ENCODE data around the gene HIP1R.
A peak's percentile ranks its signal among the peaks of the same experiment; 100 is the strongest.

HIP1R gene

GRCh38 chr12:122848471-122849351 is 13.5 kb downstream of the HIP1R start:
- no peak for DNase-seq

DNA sequence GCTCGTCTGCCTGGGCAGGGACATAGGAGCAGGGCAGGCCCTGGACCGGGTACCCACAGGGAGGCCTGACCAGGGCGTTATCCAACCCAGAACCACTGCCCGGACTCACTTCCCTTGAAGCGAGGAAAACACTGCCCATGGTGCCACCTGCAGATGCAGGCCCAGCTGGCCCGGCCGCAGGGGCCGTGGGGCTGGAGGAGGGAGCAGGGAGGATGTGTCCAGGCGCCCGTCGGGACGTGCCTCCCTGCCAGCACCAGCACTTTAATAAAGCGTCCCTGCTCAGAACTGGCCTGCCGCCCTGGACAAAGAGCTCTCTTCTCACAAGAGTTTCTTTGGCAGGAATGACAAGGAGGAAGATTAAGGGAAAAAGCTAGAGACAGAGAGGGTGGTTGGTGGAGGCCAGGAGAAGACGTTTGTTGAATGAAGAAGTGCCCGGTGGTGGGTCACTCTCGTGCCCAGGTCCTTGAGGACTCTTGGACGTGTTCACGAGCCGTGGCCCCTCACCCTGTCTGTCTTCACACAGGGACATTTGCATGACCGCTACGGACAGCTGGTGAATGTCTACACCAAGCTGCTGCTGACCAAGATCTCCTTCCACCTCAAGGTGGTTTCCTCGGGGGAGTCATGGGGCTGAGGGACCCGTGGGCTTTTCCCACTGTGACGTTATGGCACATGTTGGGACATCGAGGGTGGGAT is 14.2 kb downstream of the HIP1R start:
- no peak for DNase-seq

DNA sequence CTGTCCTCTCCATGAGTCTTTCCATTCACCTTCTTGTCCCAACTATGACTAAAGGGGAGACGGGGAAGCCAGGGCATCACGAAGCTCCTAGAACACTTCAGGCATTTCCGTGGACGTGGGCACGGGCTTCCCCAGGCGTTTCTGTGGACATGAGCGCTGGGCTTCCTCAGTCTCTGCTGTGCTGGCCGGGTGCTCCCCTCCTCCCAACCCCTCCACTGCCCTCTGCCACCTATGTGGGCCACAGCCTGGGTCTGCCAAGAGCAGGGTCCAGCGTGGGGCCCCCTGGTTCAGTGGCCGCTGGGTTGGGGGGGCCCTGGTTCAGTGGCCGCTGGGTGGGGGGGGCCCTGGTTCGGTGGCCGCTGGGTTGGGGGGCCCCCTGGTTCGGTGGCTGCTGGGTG is 14.8 kb downstream of the HIP1R start:
- DNase-seq: no peak

DNA sequence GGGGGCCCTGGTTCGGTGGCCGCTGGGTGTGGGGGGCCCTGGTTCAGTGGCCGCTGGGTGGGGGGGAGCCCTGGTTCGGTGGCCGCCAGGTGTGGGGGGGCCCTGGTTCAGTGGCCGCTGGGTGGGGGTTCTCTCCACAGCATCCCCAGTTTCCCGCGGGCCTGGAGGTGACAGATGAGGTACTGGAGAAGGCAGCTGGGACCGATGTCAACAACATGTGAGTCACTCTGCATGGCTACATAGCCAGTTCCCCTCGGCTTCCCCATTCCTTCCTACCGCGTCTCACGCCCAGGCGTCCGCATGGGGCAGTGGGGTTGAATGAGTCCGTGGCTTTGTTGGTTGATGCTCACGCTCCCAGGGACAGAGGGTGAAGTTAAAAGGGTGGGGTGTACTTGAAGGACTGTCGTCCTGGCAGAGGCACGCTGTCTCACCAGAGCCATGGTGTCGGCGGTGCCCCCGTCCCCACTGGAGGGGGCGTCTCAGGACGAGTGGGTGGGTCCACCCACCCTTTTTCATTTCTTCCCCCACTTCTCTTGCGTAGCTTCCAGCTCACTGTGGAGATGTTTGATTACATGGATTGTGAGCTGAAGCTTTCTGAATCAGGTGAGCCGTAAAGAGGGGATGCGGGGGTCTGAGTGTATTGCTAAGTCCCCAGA is 15.6 kb downstream of the HIP1R start:
- DNase-seq: no peak

- DNase-seq: no peak
Measured at GRCh38 chr12:122851820-122852219, 16.6 kb downstream of the HIP1R start.

GRCh38 chr12:122852336-122853275 is 17.3 kb downstream of the HIP1R start:
- no peak for DNase-seq

DNA sequence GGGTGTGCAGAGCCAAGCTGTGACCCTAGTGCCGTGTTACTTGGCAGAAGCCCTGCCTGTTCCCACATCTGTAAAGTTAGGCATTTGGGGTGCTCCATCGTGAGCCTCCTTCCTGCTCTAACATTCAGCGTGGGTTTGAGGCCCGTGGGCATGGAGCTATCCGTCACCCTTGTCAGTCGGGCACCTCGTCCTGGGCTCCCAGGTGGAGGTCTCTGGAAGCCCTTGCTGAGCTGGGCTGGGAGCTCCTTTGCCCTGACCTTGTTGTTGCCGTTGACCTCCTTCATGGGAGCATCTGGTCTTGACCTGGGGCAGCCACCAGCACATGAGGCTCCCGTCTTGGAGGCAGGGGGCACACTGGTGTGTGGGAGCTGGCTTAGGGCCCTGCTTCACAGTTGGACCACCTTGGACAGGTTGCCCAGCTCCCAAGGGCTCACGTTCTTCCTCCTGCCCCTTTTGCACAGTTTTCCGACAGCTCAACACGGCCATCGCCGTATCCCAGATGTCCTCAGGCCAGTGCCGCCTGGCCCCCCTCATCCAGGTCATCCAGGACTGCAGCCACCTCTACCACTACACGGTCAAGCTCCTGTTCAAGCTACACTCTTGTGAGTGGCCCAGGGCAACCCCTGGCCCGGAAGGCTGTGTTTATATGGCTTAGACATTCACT is 18.5 kb downstream of the HIP1R start:
- DNase-seq: no peak

- no peak for DNase-seq
Measured at GRCh38 chr12:122854554-122854953, 19.3 kb downstream of the HIP1R start.

DNA sequence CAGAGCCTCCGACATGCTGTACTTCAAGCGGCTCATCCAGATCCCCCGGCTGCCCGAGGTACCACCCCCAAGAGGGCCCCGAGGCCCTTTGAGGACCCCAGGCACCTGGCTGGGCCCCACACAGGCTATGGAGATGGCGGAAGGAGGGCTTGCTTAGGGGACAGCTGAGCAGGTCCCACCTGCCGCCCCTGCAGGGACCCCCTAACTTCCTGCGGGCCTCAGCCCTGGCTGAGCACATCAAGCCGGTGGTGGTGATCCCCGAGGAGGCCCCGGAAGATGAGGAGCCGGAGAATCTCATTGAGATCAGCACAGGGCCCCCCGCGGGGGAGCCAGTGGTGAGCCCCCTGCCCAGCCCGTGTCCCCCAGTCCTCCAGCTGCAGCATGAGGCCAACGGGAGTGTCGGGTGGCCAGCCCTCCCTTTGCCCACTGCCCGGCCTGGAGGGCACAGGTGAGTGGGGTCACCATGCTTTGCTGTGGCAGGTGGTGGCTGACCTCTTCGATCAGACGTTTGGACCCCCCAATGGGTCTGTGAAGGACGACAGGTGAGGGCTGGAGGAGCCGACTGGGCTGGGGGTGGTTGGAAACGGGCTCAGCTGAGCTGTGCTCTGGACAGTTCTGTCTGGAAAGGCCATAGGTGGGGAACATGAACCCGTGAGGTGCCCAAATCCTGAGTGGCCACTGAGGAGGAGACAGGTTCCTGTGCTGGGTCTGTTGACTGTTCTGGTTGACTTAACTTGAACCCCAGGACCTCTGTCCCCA is 20.0 kb downstream of the HIP1R start:
- DNase-seq: no peak

GRCh38 chr12:122855928-122856831 is 20.9 kb downstream of the HIP1R start:
- no peak for DNase-seq

DNA sequence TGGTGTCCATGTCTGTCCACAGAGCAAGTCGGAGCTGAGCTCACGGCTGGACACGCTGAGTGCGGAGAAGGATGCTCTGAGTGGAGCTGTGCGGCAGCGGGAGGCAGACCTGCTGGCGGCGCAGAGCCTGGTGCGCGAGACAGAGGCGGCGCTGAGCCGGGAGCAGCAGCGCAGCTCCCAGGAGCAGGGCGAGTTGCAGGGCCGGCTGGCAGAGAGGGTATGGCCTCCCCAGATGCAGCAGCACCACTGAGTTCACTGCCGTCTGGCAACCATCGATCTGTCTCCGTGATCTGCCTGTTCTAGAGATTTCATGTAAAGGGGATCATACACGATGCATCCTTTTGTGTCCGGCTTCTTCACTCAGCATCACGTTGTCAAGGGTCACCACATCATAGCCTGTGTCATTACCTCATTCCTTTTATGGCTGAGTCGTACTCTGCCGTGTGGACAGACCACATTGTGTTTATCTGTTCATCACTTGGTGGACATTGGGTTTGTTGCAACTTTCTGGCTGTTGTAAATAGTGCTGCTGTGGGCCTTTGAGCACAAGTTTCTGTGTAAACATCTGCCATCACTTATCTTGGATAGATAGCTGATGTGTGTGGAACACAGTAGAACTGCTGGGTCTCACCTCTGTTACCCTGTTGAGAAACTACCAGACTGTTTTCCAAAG is 21.9 kb downstream of the HIP1R start:
- DNase-seq: peak; percentile 16

GRCh38 chr12:122858171-122858570 is 22.9 kb downstream of the HIP1R start:
- no peak for DNase-seq

DNA sequence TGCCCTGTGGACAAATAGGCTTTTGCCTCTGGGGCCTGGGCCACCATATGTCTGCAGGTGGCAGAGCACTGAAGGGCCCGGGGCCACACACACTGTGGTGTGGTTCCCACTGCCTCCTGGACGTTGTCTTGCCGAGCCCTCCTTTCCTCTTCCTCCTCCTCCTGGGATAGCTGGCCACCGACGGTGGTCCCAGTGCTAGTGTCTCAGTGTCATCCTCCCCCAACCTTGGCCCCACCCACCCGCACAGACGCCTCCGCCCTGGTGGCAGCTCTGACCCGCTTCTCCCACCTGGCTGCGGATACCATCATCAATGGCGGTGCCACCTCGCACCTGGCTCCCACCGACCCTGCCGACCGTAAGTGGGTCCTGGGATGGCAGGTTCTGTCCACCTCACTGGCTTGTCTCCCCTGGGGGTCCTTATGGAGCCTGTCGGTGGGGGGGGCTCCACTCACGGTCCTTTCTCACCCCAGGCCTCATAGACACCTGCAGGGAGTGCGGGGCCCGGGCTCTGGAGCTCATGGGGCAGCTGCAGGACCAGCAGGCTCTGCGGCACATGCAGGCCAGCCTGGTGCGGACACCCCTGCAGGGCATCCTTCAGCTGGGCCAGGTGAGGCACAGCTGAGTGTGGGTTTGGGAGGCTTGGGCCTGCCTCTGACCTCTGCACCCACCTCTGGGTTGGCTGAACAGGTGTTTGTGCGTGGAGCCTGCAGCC is 23.5 kb downstream of the HIP1R start:
- no peak for DNase-seq

DNA sequence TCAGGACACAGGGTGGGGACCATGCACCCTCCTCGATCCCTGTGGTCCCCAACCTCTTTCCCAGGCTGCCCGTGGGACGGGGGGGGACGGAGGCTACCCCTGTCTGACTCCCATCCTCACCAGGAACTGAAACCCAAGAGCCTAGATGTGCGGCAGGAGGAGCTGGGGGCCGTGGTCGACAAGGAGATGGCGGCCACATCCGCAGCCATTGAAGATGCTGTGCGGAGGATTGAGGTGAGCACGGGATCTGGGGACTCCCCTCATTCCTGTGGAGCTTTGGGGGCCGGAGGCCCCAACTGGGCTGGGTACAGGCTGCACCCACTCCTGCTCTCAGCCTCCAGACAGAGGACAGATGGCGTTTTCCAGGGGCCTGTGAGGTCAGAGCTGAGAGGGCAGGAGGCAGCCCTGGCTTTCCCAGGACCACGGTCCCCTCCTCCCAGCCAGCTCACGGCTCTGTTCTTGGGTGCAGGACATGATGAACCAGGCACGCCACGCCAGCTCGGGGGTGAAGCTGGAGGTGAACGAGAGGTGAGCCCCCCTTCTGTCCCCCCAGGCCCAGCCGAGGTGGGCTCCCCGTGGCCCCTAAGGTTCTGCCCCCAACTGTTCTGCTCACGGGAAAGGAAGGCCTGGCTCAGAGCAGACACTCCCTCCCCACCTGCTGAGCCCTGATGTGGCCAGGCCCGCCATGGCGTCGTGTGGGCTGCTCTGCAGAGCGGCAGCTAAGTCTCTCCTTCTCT is 24.2 kb downstream of the HIP1R start:
- DNase-seq: no peak

- peak; percentile 86 for DNase-seq
Measured at GRCh38 chr12:122860040-122860853, 25.0 kb downstream of the HIP1R start.

GRCh38 chr12:122860854-122861586 is 25.8 kb downstream of the HIP1R start:
- no peak for DNase-seq

GRCh38 chr12:122861587-122861970 is 26.3 kb downstream of the HIP1R start:
- no peak for DNase-seq
